Subcutaneous adipose tissue (tissue), 4 donors: ENCODE results near the gene GPC6. TPM values are rescaled to one million over a fixed set of nuclear protein-coding genes. Genes with fewer than 3 reads are reported as not detected.

ENCODE experiments used
- total RNA-seq, 4 donors: library from RNA; depleted of rRNA; stranded (reverse); fragments of >200 nt; gene quantifications; one replicate each; pipeline ENCODE4 v1.1.0, GENCODE V29; 2016
- TF ChIP-seq, protein P1 (sequence below): fragments of 450-650 bp; IDR thresholded peaks from one replicate; pipeline ENCODE4 v1.5.1; 2016; ENCODE audit warnings: low read depth, mild to moderate bottlenecking, control low read depth, antibody characterized with exemption, moderate library complexity

The GPC6 gene
- total RNA-seq, 4 donors from 2014 or later: 16.2 to 30.6 (median 26.9) TPM

DNA sequence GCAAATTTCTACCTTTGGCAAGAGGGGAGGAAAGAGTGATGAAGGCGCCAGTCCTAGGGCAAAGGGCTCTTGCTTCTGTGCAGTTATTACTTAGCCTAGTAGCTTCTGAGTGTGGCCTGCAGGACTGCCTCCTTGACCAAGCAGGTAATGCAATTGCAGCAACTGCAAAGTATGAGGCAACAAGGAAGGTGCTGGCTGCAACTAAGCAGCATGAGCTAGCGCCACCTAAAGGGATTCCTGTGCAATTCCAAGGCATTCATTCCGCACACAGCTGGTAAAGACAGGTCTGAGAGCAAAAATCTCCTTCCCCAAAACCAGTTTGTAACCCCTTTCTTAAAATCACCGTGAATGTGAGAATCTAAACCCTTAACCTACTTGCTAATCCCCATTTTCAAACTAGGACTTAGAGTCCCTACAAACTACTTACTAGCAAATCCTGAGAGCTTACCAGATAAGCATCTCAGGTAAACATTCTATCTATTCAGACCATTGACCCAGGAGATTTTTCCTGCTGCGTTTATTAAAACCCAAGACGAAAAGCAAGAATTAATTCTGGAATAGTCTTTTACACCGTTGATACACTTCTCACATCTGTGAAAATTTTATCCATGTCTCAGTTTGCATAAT is 1190.0 kb downstream of the GPC6 start:
- TF ChIP-seq, protein P1, sequence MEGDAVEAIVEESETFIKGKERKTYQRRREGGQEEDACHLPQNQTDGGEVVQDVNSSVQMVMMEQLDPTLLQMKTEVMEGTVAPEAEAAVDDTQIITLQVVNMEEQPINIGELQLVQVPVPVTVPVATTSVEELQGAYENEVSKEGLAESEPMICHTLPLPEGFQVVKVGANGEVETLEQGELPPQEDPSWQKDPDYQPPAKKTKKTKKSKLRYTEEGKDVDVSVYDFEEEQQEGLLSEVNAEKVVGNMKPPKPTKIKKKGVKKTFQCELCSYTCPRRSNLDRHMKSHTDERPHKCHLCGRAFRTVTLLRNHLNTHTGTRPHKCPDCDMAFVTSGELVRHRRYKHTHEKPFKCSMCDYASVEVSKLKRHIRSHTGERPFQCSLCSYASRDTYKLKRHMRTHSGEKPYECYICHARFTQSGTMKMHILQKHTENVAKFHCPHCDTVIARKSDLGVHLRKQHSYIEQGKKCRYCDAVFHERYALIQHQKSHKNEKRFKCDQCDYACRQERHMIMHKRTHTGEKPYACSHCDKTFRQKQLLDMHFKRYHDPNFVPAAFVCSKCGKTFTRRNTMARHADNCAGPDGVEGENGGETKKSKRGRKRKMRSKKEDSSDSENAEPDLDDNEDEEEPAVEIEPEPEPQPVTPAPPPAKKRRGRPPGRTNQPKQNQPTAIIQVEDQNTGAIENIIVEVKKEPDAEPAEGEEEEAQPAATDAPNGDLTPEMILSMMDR: no peak

DNA sequence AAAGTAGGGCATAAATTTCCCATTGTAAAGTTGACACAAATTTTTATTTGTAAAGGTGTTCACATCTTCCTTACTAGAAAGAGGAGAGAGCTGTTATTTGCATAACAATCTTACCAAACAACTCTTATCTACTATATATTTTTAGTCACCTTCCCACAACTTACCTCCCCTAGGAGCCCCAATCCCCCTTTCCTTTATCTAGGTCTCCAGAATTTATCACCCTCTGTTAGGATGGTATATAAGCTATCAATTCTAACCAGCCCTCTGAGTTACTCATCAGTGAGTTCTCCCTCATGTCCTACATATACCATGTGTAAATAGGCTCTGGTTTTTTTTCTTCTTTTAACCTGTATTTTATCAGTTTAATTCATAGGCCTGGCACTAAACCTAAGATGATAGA is 1190.7 kb downstream of the GPC6 start:
- TF ChIP-seq, protein P1: no peak

DNA sequence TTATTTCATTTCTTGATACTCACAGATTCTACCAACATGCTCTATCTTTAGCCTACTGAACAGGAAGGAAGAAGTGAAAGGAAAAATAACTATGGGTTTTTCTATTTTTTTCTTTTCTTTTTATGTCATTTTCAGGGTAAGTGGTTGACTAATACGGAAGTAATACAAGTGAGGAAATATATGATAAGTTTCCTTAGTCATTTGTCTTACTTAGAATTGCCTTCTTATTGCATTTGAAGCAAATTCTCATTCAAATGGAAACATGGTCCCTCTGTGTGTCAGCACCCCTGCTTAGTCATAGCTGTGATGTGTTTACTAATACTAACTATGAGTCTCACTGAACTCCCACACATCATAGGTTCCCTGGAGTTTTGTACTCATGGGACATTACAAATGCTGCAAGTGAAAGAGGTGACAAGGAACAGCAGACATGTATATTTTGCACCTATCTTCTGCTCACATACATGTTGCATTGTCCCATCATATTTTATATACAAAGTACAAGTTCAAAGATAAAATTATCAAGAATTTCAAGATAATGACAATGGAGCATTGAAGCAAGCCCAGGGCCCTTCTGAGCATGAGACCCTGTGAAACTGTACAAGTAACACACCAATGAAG is 1192.8 kb downstream of the GPC6 start:
- TF ChIP-seq, protein P1: no peak

DNA sequence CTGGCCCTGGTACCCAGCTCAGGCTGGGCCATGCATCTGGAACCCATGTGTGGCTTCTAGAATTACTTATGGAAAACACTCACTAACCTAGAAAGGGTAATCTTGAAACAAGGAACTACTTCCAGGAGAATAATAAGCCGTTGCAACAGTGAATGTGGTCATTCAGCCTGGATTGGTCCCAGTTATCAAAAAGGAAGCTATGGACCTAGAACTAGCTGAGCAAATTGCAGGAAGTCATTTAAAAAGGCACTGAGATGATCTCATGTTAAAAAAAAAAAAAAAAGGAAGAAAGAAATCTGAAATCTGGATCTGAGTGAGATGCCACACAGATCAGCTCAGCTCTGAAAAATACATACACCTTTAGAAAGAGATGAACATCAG is 1193.3 kb downstream of the GPC6 start:
- TF ChIP-seq, protein P1: no peak

DNA sequence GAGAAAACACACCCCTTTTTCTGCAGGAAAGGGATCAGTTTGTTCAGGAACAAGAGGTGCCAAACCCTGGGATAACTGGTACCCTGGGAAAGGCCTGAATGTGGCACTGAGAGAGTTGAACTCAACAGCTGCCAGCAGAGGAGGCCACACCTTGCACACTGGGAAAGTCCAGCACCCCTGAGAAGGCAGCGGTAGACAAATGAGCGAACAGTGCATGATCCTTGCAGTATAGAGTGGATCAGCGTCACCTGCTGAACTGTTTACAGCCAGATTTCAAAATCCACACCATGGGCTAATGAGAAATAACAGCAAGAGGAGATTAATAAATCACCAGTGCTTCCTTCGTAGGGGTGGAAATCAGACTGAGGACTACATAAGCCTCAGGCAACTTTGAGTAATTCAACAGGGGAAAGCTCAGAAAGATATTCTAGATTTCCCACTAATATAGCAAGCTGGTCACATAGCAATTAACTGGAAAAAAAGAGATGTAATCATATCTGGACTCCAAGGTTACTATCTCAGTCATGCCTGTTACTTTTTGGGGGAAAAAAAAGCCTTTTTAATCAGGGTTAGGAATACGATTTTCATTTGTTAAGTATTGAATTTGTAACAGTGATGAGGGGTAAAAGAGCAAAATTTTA is 1200.8 kb downstream of the GPC6 start:
- TF ChIP-seq, protein P1: no peak

DNA sequence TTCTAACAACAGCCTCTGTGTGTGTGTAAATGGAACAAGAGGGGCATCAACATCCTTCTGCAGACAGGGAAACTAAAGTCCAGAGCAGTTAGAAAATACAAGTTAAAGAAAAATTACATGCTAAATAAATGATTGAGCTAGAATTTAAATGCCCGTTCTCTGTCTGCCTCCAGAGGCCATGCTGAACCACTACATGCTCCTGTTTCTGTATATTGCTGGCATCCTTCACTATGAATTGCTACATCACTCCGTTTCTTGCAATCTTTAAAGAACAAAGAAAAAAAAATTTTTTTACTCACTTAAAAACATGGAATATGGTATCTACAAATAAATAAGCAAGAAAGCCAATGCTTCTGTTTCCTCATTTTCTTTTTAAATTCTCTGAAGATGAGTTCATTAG is 1205.0 kb downstream of the GPC6 start:
- TF ChIP-seq, protein P1: no peak

DNA sequence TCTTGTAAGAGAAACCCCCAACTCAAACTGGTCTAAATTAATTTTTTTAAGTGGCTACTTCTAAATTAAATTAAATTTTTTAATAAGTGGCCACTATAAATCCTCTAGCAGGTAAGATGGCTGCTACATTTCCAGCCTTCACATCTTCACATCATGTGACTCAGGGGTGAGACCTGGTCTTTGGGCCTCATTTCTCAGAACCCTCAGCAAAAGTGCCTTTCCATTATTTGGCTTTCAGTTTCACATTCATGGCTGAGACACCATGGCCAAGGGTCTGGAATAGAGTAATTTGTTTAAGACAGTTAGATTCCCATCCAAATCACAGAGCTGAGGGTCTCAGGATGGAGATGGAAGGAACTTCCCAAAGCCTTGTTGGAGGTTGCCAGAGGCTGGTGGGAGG is 1205.4 kb downstream of the GPC6 start:
- TF ChIP-seq, protein P1: no peak
